HCT116 (cell line): Measurements from ENCODE around the gene UNC5C.

Experiments used
- ATF3 ChIP-seq: IDR thresholded peaks from 2 replicates; pipeline ENCODE4 v1.6.1; 2012
- CEBPB ChIP-seq: IDR thresholded peaks from 2 replicates; pipeline ENCODE4 v1.6.1; 2012; ENCODE audit warnings: low read depth
- EZH2 ChIP-seq: fragments of 200-600 bp; sonication (generic); IDR thresholded peaks from 2 replicates; pipeline ENCODE4 v1.6.1; 2017; ENCODE audit warnings: antibody characterized with exemption, mixed run types
- MAX ChIP-seq: IDR thresholded peaks from 2 replicates; pipeline ENCODE4 v1.6.1; 2012
- POLR2A ChIP-seq: IDR thresholded peaks from 2 replicates; pipeline ENCODE4 v1.7.0; 2011; ENCODE audit warnings: borderline replicate concordance; ENCODE audit not compliant: insufficient read depth, insufficient read length; ENCODE audit errors: extremely low read depth
- POLR2AphosphoS5 ChIP-seq: IDR thresholded peaks from 2 replicates; pipeline ENCODE4 v1.6.1; 2011; ENCODE audit warnings: mild to moderate bottlenecking, low read depth, low read length, moderate library complexity
- SP1 ChIP-seq: IDR thresholded peaks from 2 replicates; pipeline ENCODE4 v1.6.1; 2012; ENCODE audit warnings: low read depth
- TF ChIP-seq, protein P1 (sequence below), 3 experiments: fragments of 200-600 bp in 1 of 3; sonication (generic) in 1 of 3; IDR thresholded peaks in 2 of 3; conservative IDR thresholded peaks in 1 of 3; 2 replicates each; pipeline ENCODE4 v1.5.1; 2012 to 2017; ENCODE audit warnings: low read depth in 2 of 3, low read length in 2 of 3, antibody characterized with exemption in 1 of 3, borderline replicate concordance in 1 of 3, control low read depth in 1 of 3, mild to moderate bottlenecking in 1 of 3, mixed read lengths in 1 of 3, mixed run types in 1 of 3, moderate library complexity in 1 of 3; ENCODE audit not compliant: insufficient read depth in 1 of 3
- TF ChIP-seq, protein P2 (sequence below): IDR thresholded peaks from 2 replicates; pipeline ENCODE4 v1.6.1; 2012; ENCODE audit warnings: low read depth

DNA sequence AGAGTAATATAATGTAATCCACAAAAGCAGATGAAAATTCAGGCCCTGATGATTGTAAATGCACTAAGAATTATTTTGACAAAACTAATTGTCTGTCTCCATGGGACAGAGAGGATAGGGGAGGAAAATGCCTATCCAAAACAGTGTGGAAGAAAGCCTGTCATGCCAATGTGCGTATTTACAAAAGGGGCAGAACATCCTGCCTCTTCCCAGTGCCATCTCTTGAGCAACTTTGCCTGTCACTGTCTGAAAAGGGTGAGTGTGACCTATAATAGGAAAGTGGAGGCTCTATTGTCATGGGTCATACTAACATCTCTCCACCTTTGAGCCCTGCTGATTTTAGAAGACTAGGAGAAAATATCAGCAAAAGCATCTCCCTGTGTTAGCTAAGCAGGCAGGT is 264.1 kb downstream of the UNC5C start:
- no peak for TF ChIP-seq CEBPB
- no peak for TF ChIP-seq POLR2A
- TF ChIP-seq, protein P1, sequence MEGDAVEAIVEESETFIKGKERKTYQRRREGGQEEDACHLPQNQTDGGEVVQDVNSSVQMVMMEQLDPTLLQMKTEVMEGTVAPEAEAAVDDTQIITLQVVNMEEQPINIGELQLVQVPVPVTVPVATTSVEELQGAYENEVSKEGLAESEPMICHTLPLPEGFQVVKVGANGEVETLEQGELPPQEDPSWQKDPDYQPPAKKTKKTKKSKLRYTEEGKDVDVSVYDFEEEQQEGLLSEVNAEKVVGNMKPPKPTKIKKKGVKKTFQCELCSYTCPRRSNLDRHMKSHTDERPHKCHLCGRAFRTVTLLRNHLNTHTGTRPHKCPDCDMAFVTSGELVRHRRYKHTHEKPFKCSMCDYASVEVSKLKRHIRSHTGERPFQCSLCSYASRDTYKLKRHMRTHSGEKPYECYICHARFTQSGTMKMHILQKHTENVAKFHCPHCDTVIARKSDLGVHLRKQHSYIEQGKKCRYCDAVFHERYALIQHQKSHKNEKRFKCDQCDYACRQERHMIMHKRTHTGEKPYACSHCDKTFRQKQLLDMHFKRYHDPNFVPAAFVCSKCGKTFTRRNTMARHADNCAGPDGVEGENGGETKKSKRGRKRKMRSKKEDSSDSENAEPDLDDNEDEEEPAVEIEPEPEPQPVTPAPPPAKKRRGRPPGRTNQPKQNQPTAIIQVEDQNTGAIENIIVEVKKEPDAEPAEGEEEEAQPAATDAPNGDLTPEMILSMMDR (IDR thresholded peaks at IDR 0.05 in 2 of 3, conservative IDR thresholded peaks at IDR 0.05 in 1 of 3; ENCODE audit: borderline replicate concordance in 1 of 3, insufficient read depth in 1 of 3, low read depth in 2 of 3, low read length in 2 of 3), result no peak
- TF ChIP-seq ATF3, result no peak
- no peak for TF ChIP-seq SP1
- TF ChIP-seq POLR2AphosphoS5, result no peak
- TF ChIP-seq, protein P2, sequence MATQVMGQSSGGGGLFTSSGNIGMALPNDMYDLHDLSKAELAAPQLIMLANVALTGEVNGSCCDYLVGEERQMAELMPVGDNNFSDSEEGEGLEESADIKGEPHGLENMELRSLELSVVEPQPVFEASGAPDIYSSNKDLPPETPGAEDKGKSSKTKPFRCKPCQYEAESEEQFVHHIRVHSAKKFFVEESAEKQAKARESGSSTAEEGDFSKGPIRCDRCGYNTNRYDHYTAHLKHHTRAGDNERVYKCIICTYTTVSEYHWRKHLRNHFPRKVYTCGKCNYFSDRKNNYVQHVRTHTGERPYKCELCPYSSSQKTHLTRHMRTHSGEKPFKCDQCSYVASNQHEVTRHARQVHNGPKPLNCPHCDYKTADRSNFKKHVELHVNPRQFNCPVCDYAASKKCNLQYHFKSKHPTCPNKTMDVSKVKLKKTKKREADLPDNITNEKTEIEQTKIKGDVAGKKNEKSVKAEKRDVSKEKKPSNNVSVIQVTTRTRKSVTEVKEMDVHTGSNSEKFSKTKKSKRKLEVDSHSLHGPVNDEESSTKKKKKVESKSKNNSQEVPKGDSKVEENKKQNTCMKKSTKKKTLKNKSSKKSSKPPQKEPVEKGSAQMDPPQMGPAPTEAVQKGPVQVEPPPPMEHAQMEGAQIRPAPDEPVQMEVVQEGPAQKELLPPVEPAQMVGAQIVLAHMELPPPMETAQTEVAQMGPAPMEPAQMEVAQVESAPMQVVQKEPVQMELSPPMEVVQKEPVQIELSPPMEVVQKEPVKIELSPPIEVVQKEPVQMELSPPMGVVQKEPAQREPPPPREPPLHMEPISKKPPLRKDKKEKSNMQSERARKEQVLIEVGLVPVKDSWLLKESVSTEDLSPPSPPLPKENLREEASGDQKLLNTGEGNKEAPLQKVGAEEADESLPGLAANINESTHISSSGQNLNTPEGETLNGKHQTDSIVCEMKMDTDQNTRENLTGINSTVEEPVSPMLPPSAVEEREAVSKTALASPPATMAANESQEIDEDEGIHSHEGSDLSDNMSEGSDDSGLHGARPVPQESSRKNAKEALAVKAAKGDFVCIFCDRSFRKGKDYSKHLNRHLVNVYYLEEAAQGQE, result no peak
- no peak for TF ChIP-seq MAX
- no peak for TF ChIP-seq EZH2
